ENCODE measurements around the gene FBLIM1. TPM values are rescaled to one million over a fixed set of nuclear protein-coding genes. Genes with fewer than 3 reads are reported as not detected.
"Not testable (repeated sequence)": the region's sequence is repeated elsewhere in the genome, so short reads cannot be mapped to it uniquely, and the experiment has no call there.

Gene FBLIM1
- polyA plus RNA-seq, 1 experiment, result 122 TPM

DNA sequence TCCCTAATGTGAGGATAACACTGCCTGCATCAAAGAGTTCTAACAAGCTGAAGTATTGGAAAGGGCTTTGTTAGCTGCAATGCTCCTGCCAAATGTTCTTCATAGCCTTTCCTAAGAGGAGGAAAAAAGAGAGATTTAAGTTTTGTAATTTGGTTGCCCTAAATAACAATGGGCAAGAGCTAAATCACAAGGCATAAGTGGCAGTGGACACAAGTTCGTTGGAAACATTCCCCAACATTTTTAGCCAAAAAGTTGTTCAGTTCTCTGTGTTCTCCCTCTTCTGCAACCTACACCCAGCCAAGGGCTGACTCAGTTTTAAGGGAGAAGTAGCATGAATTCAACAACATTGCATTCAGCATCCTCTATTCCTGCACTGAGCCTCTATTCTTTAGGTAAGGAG is 51.5 kb downstream of the FBLIM1 start:
- Histone ChIP-seq H3K27me3 (ENCODE audit: control insufficient read depth, insufficient read depth, low read length) (no peaks in the 10 kb centered on the region), H3K9me3 (ENCODE audit: control insufficient read depth, insufficient read depth, low read length) (no peaks in the 10 kb centered on the region), H3K27ac (ENCODE audit: low read depth, low read length) (no peak overlapping the region), H3K4me3 (ENCODE audit: low read depth, low read length) (no peak overlapping the region)
- POLR2A ChIA-PET, result no interaction called here
- DNase-seq (ENCODE audit: low read depth, low spot score), result no peak
- CTCF ChIA-PET, result interaction anchor here (0.8 kb wide), 1 partner anchor 184 kb away, joined by 3 read pairs; no protein-coding TSS in a partner anchor
- TF ChIP-seq, protein P1, sequence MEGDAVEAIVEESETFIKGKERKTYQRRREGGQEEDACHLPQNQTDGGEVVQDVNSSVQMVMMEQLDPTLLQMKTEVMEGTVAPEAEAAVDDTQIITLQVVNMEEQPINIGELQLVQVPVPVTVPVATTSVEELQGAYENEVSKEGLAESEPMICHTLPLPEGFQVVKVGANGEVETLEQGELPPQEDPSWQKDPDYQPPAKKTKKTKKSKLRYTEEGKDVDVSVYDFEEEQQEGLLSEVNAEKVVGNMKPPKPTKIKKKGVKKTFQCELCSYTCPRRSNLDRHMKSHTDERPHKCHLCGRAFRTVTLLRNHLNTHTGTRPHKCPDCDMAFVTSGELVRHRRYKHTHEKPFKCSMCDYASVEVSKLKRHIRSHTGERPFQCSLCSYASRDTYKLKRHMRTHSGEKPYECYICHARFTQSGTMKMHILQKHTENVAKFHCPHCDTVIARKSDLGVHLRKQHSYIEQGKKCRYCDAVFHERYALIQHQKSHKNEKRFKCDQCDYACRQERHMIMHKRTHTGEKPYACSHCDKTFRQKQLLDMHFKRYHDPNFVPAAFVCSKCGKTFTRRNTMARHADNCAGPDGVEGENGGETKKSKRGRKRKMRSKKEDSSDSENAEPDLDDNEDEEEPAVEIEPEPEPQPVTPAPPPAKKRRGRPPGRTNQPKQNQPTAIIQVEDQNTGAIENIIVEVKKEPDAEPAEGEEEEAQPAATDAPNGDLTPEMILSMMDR (IDR thresholded peaks at IDR 0.05; ENCODE audit: low read depth, low read length), result no peak

DNA sequence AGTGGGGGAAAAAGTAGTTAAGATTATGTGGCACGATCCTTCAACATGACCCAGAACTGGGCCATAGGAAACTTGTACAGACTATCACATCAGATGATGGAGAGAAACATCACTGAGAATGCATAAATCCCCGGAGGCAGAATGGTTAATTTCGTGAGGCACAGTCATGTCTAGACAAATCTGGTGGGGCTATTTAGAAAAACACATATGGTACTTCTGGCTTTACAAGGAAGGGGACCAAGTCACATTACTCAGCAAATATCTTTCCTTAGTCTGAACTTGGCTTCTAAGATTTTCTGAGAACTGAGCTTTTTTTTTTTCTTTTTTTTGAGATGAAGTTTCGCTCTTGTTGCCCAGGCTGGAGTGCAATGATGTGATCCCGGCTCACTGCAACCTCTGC is 58.1 kb downstream of the FBLIM1 start:
- H3K4me3 ChIP-seq (ENCODE audit: low read depth, low read length), result no peak overlapping the region
- no peak overlapping the region for H3K27ac ChIP-seq (ENCODE audit: low read depth, low read length)
- TF ChIP-seq, protein P1 (IDR thresholded peaks at IDR 0.05; ENCODE audit: low read depth, low read length), result no peak
- no peaks in the 10 kb centered on the region for H3K9me3 ChIP-seq (ENCODE audit: control insufficient read depth, insufficient read depth, low read length)
- POLR2A ChIA-PET, result interaction anchor here (0.7 kb wide), 1 partner anchor 18 kb away, joined by 4 read pairs; no protein-coding TSS in a partner anchor
- H3K27me3 ChIP-seq (ENCODE audit: control insufficient read depth, insufficient read depth, low read length), result no peaks in the 10 kb centered on the region
- no peak for DNase-seq (ENCODE audit: low read depth, low spot score)
- CTCF ChIA-PET, result interaction anchor here (0.9 to 4.2 kb wide), 8 partner anchors 15 to 217 kb away, joined by 3 to 58 read pairs (median 8); no protein-coding TSS in a partner anchor

DNA sequence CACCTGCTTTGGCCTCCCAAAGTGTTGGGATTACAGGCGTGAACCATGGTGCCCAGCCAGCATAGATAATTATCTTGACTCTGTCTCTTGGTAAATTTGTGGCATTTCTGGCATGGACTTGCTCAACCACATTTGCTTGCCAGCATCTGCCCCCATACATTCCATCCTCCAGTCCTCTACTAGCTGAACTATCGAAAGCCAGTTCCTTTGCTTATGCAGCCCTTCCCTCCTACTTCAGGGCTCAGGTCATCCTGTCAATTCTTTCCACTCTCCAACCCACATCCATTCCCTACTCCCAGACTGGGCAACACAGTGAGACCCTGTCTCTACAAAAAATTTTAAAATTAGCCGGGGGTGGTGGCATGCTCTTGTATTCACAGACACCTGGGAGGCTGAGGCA is 61.9 kb downstream of the FBLIM1 start:
- CTCF ChIA-PET, result interaction anchor here (0.6 kb wide), 1 partner anchor 13 kb away, joined by 5 read pairs; no protein-coding TSS in a partner anchor

DNA sequence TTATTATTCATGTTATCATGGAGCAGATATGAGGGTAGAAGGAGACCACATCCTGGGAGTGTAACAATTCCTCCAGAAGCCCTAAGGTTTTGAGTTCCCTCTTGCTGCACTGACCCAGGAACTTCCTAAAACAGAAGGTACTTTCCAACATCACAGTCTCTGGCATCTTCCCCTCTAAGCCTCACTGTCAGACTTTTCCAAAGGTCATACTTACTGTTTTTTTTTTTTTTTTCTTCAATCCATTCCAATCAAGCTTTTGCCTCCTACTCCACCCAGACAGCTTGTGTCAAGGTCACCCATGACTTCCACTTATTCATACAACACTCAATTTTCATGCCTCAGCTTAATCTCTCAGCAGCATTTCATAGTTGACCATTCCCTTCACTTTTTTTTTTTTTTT is 67.2 kb downstream of the FBLIM1 start:
- POLR2A ChIA-PET, result no interaction called here
- H3K4me3 ChIP-seq (ENCODE audit: low read depth, low read length), result no peak overlapping the region
- H3K9me3 ChIP-seq (ENCODE audit: control insufficient read depth, insufficient read depth, low read length), result no peaks in the 10 kb centered on the region; the same call in 1 of the 2 replicates
- H3K27ac ChIP-seq (ENCODE audit: low read depth, low read length), result no peak overlapping the region
- TF ChIP-seq, protein P1 (IDR thresholded peaks at IDR 0.05; ENCODE audit: low read depth, low read length), result no peak
- H3K27me3 ChIP-seq (ENCODE audit: control insufficient read depth, insufficient read depth, low read length), result no peaks in the 10 kb centered on the region
- CTCF ChIA-PET, result interaction anchor here (0.7 to 1.3 kb wide), 2 partner anchors 10 to 207 kb away, joined by 4 to 7 read pairs; no protein-coding TSS in a partner anchor
- no peak for DNase-seq (ENCODE audit: low read depth, low spot score)

More for the DNA sequence above, 61.9 kb downstream of the FBLIM1 start:
- no peak overlapping the region for H3K4me3 ChIP-seq (ENCODE audit: low read depth, low read length)
- DNase-seq (ENCODE audit: low read depth, low spot score), result no peak
- no peaks in the 10 kb centered on the region for H3K27me3 ChIP-seq (ENCODE audit: control insufficient read depth, insufficient read depth, low read length)
- POLR2A ChIA-PET, result interaction anchor here (0.7 kb wide), 1 partner anchor 93 kb away, joined by 4 read pairs; no protein-coding TSS in a partner anchor
- TF ChIP-seq, protein P1 (IDR thresholded peaks at IDR 0.05; ENCODE audit: low read depth, low read length), result no peak
- H3K27ac ChIP-seq (ENCODE audit: low read depth, low read length), result no peak overlapping the region
- H3K9me3 ChIP-seq (ENCODE audit: control insufficient read depth, insufficient read depth, low read length), result no peaks in the 10 kb centered on the region; the same call in 1 of the 2 replicates

DNA sequence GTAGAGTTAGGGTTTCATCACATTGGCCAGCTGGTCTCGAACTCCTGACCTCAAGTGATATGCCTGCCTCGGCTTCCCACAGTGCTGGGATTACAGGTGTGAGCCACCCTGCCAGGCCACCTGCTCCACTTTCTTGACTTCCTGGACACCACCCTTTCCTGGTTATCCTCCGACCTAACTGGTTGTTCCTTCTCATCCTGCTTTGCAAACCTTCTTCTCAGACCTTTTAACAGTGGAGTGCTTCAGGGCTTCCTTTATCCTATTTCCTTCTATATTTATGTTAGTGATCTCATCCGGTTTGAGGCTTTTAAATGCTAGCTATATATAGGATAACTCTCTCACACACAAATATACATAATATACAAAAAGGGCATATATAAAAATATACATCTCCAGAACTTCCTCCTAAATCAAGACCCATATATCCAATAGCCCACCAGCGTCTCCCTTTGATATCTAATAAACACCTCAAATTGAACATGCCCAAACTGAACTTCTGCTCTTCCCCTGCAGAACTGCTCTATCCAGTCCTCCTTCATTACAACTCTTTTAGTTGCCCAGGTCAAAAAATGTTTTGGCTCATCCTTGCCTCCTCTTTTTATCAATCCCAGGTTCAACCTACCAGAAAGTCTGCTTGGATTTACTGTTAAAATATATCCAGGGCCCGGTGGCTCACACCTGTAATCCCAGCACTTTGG is 68.4 kb downstream of the FBLIM1 start:
- no peak overlapping the region for H3K4me3 ChIP-seq (ENCODE audit: low read depth, low read length)
- TF ChIP-seq, protein P1 (IDR thresholded peaks at IDR 0.05; ENCODE audit: low read depth, low read length), result no peak
- H3K9me3 ChIP-seq (ENCODE audit: control insufficient read depth, insufficient read depth, low read length), result no peaks in the 10 kb centered on the region; the same call in 1 of the 2 replicates
- POLR2A ChIA-PET, result no interaction called here
- CTCF ChIA-PET, result interaction anchor here (1.3 kb wide), 1 partner anchor 11 kb away, joined by 7 read pairs; no protein-coding TSS in a partner anchor
- H3K27me3 ChIP-seq (ENCODE audit: control insufficient read depth, insufficient read depth, low read length), result no peaks in the 10 kb centered on the region
- H3K27ac ChIP-seq (ENCODE audit: low read depth, low read length), result no peak overlapping the region
- no peak for DNase-seq (ENCODE audit: low read depth, low spot score)

DNA sequence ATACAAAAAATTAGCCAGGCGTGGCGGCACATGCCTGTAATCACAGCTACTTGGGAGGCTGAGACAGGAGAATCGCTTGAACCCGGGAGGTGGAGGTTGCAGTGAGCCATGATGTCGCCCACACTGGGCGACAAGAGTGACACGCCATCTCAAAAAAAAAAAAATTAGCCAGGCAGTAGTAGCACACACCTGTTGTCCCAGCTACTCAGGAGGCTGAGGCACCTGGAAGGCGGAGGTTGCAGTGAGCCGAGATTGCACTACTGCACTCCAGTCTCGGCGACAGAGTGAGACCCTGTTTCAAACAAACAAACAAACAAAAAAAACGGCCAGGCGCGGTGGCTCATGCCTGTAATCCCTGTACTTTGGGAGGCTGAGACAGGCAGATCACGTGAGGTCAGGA is 69.0 kb downstream of the FBLIM1 start:
- H3K27me3 ChIP-seq (ENCODE audit: control insufficient read depth, insufficient read depth, low read length); H3K27ac ChIP-seq (ENCODE audit: low read depth, low read length); POLR2A ChIA-PET; H3K9me3 ChIP-seq (ENCODE audit: control insufficient read depth, insufficient read depth, low read length); H3K4me3 ChIP-seq (ENCODE audit: low read depth, low read length); CTCF ChIA-PET; DNase-seq (ENCODE audit: low read depth, low spot score): not testable (repeated sequence)

DNA sequence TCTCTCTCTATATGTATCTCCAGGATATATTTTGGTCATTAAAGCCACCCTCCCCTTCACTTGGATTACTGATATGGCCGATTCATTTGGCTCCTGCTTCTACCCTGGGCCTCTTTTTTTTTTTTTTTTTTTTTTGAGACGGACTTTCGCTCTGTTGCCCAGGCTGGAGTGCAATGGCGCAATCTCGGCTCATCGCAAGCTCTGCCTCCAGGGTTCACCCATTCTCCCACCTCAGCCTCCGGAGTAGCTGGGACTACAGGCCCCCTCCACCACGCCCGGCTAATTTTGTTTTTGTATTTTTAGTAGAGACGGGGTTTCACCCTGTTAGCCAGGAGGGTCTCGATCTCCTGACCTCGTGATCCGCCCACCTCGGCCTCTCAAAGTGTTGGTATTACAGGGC is 70.3 kb downstream of the FBLIM1 start:
- not testable (repeated sequence) for H3K4me3 ChIP-seq (ENCODE audit: low read depth, low read length); DNase-seq (ENCODE audit: low read depth, low spot score); H3K27me3 ChIP-seq (ENCODE audit: control insufficient read depth, insufficient read depth, low read length); H3K27ac ChIP-seq (ENCODE audit: low read depth, low read length); H3K9me3 ChIP-seq (ENCODE audit: control insufficient read depth, insufficient read depth, low read length)
- ChIA-PET POLR2A (interaction anchor here (0.7 kb wide), 2 partner anchors 42 to 86 kb away, joined by 4 read pairs; no protein-coding TSS in a partner anchor), CTCF (interaction anchor here (6.0 kb wide), 1 partner anchor 13 kb away, joined by 58 read pairs; no protein-coding TSS in a partner anchor)
